ENCODE results near the gene MIEN1.

DNA sequence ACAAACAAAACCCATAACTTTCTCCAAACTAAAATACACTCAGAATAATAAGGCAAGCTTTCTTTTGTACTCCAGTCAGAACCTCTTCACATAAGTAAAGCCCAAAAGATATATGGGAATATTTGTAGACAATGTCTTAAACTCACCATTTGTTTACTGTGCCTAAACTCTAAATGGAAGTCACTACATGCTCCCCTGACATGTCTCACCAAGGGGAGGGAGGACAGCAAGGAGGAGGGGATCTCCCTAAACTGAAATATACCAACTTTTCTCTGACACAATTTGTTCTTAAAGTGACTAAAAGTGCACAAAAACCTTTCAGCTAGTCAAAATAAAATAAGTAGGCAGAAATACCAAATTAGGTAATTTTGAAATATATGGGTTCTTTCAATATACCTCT lies 45.9 kb upstream of the MIEN1 start:
- no peak for TF ChIP-seq POLR2A (IDR thresholded peaks at IDR 0.05)
- TF ChIP-seq, protein P1, sequence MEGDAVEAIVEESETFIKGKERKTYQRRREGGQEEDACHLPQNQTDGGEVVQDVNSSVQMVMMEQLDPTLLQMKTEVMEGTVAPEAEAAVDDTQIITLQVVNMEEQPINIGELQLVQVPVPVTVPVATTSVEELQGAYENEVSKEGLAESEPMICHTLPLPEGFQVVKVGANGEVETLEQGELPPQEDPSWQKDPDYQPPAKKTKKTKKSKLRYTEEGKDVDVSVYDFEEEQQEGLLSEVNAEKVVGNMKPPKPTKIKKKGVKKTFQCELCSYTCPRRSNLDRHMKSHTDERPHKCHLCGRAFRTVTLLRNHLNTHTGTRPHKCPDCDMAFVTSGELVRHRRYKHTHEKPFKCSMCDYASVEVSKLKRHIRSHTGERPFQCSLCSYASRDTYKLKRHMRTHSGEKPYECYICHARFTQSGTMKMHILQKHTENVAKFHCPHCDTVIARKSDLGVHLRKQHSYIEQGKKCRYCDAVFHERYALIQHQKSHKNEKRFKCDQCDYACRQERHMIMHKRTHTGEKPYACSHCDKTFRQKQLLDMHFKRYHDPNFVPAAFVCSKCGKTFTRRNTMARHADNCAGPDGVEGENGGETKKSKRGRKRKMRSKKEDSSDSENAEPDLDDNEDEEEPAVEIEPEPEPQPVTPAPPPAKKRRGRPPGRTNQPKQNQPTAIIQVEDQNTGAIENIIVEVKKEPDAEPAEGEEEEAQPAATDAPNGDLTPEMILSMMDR (IDR thresholded peaks at IDR 0.05 in 4 of 5, conservative IDR thresholded peaks at IDR 0.05 in 1 of 5), result no peak
